HEK293 (cell line): ENCODE data around the gene C5AR2.

ENCODE experiments used
- CTCF ChIA-PET: fragments of 350-600 bp; formaldehyde crosslinking; extraction: SDS; loops from one replicate; lab custom pipeline; 2021; ENCODE audit warnings: antibody characterized with exemption; lab: Yijun Ruan, JAX
- POLR2A ChIA-PET: fragments of 300-600 bp; formaldehyde crosslinking; extraction: SDS; loops from one replicate; lab custom pipeline; 2020; ENCODE audit warnings: antibody characterized with exemption, inconsistent platforms; lab: Yijun Ruan, JAX
- H3K27ac ChIP-seq: fragments of 200-500 bp; sonication (Bioruptor generic); 2 replicates; pipeline ENCODE4 v1.5.1; 2014; ENCODE audit warnings: low read depth, low read length, control low read depth, inconsistent platforms; ENCODE audit errors: extremely low read depth
- H3K36me3 ChIP-seq, 2 experiments: fragments of 200-500 bp in 1 of 2; sonication (Bioruptor generic) in 1 of 2; 1 replicate in 1 of 2; 2 replicates in 1 of 2; pipeline ENCODE4 v1.5.1; 2014 to 2017; ENCODE audit warnings: inconsistent platforms in 2 of 2, low read length in 2 of 2; ENCODE audit not compliant: control insufficient read depth in 2 of 2, insufficient read depth in 1 of 2
- H3K4me1 ChIP-seq: fragments of 200-500 bp; sonication (Bioruptor generic); 2 replicates; pipeline ENCODE4 v1.5.1; 2014; ENCODE audit warnings: mild to moderate bottlenecking, low read length, inconsistent platforms; ENCODE audit not compliant: control insufficient read depth, insufficient read depth
- H3K4me3 ChIP-seq: 2 replicates; pipeline ENCODE4 v1.5.1; 2011; ENCODE audit warnings: low read depth, mild to moderate bottlenecking, control low read depth, low read length, moderate library complexity
- H3K9me3 ChIP-seq: fragments of 200-500 bp; sonication (Bioruptor generic); 2 replicates; pipeline ENCODE4 v1.5.1; 2014; ENCODE audit warnings: low read depth, low read length, inconsistent platforms; ENCODE audit not compliant: control insufficient read depth, insufficient read depth
- FEZF1 ChIP-seq: fragments of 450-650 bp; formaldehyde crosslinking; IDR thresholded peaks from 2 replicates; pipeline ENCODE4 v1.5.1; 2016; ENCODE audit warnings: missing biosample characterization, missing genetic modification characterization
- GFI1B ChIP-seq: fragments of 450-650 bp; formaldehyde crosslinking; IDR thresholded peaks from 2 replicates; pipeline ENCODE4 v1.5.1; 2016; ENCODE audit warnings: missing biosample characterization, missing genetic modification characterization
- GLIS1 ChIP-seq: fragments of 450-650 bp; formaldehyde crosslinking; IDR thresholded peaks from 2 replicates; pipeline ENCODE4 v1.5.1; 2016; ENCODE audit warnings: missing biosample characterization, missing genetic modification characterization
- OSR2 ChIP-seq: fragments of 450-650 bp; formaldehyde crosslinking; IDR thresholded peaks from 2 replicates; pipeline ENCODE4 v1.5.1; 2016; ENCODE audit warnings: missing biosample characterization, missing genetic modification characterization
- OVOL3 ChIP-seq: fragments of 450-650 bp; formaldehyde crosslinking; IDR thresholded peaks from 2 replicates; pipeline ENCODE4 v1.5.1; 2016; ENCODE audit warnings: missing biosample characterization, missing genetic modification characterization
- SCRT2 ChIP-seq: fragments of 450-650 bp; formaldehyde crosslinking; IDR thresholded peaks from 2 replicates; pipeline ENCODE4 v1.5.1; 2016; ENCODE audit warnings: missing biosample characterization, missing genetic modification characterization
- ZBTB17 ChIP-seq: fragments of 450-650 bp; formaldehyde crosslinking; IDR thresholded peaks from 2 replicates; pipeline ENCODE4 v1.5.1; 2016; ENCODE audit warnings: missing biosample characterization, missing genetic modification characterization
- ZBTB48 ChIP-seq: fragments of 450-650 bp; formaldehyde crosslinking; IDR thresholded peaks from 2 replicates; pipeline ENCODE4 v1.5.1; 2016; ENCODE audit warnings: missing biosample characterization, missing genetic modification characterization
- ZFP37 ChIP-seq: fragments of 450-650 bp; formaldehyde crosslinking; IDR thresholded peaks from 2 replicates; pipeline ENCODE4 v1.5.1; 2016; ENCODE audit warnings: missing biosample characterization, missing genetic modification characterization
- ZIC2 ChIP-seq: fragments of 450-650 bp; formaldehyde crosslinking; IDR thresholded peaks from 2 replicates; pipeline ENCODE4 v1.5.1; 2016; ENCODE audit warnings: missing biosample characterization, missing genetic modification characterization
- ZNF10 ChIP-seq: fragments of 450-650 bp; formaldehyde crosslinking; IDR thresholded peaks from 2 replicates; pipeline ENCODE4 v1.5.1; 2017; ENCODE audit warnings: missing biosample characterization, missing genetic modification characterization
- ZNF121 ChIP-seq: fragments of 450-650 bp; formaldehyde crosslinking; IDR thresholded peaks from 2 replicates; pipeline ENCODE4 v1.5.1; 2016; ENCODE audit warnings: missing biosample characterization, missing genetic modification characterization
- ZNF146 ChIP-seq: fragments of 450-650 bp; formaldehyde crosslinking; IDR thresholded peaks from 2 replicates; pipeline ENCODE4 v1.5.1; 2016; ENCODE audit warnings: missing biosample characterization, missing genetic modification characterization
- ZNF24 ChIP-seq: fragments of 450-650 bp; formaldehyde crosslinking; IDR thresholded peaks from 2 replicates; pipeline ENCODE4 v1.5.1; 2016; ENCODE audit warnings: missing biosample characterization, missing genetic modification characterization
- ZNF302 ChIP-seq: fragments of 450-650 bp; formaldehyde crosslinking; IDR thresholded peaks from 2 replicates; pipeline ENCODE4 v1.5.1; 2016; ENCODE audit warnings: missing biosample characterization, missing genetic modification characterization, low read depth
- ZNF311 ChIP-seq: fragments of 450-650 bp; formaldehyde crosslinking; IDR thresholded peaks from 2 replicates; pipeline ENCODE4 v1.5.1; 2017; ENCODE audit warnings: missing biosample characterization, missing genetic modification characterization, borderline replicate concordance
- ZNF404 ChIP-seq: fragments of 450-650 bp; formaldehyde crosslinking; IDR thresholded peaks from 2 replicates; pipeline ENCODE4 v1.5.1; 2017; ENCODE audit warnings: missing biosample characterization, missing genetic modification characterization
- ZNF416 ChIP-seq: fragments of 450-650 bp; formaldehyde crosslinking; IDR thresholded peaks from 2 replicates; pipeline ENCODE4 v1.5.1; 2016; ENCODE audit warnings: missing biosample characterization, missing genetic modification characterization
- ZNF530 ChIP-seq: fragments of 450-650 bp; formaldehyde crosslinking; IDR thresholded peaks from 2 replicates; pipeline ENCODE4 v1.5.1; 2016; ENCODE audit warnings: low read depth, missing biosample characterization, missing genetic modification characterization
- ZNF560 ChIP-seq: fragments of 450-650 bp; formaldehyde crosslinking; IDR thresholded peaks from 2 replicates; pipeline ENCODE4 v1.5.1; 2017; ENCODE audit warnings: missing biosample characterization, missing genetic modification characterization, borderline replicate concordance
- ZNF664 ChIP-seq: fragments of 450-650 bp; formaldehyde crosslinking; IDR thresholded peaks from 2 replicates; pipeline ENCODE4 v1.5.1; 2016; ENCODE audit warnings: missing biosample characterization, missing genetic modification characterization
- ZNF707 ChIP-seq: fragments of 450-650 bp; formaldehyde crosslinking; IDR thresholded peaks from 2 replicates; pipeline ENCODE4 v1.5.1; 2016; ENCODE audit warnings: missing biosample characterization, missing genetic modification characterization
- ZNF792 ChIP-seq: fragments of 450-650 bp; formaldehyde crosslinking; IDR thresholded peaks from 2 replicates; pipeline ENCODE4 v1.5.1; 2016; ENCODE audit warnings: missing biosample characterization, missing genetic modification characterization
- ZSCAN23 ChIP-seq: fragments of 450-650 bp; formaldehyde crosslinking; IDR thresholded peaks from 2 replicates; pipeline ENCODE4 v1.5.1; 2016; ENCODE audit warnings: missing biosample characterization, missing genetic modification characterization
- TF ChIP-seq, protein P1 (sequence below): fragments of 450-650 bp; formaldehyde crosslinking; IDR thresholded peaks from 2 replicates; pipeline ENCODE4 v1.5.1; 2016; ENCODE audit warnings: missing biosample characterization, missing genetic modification characterization
- TF ChIP-seq, protein P2 (sequence below): fragments of 450-650 bp; formaldehyde crosslinking; conservative IDR thresholded peaks from 2 replicates; pipeline ENCODE4 v1.5.1; 2016; ENCODE audit warnings: low read depth, missing biosample characterization, missing genetic modification characterization

Gene C5AR2

DNA sequence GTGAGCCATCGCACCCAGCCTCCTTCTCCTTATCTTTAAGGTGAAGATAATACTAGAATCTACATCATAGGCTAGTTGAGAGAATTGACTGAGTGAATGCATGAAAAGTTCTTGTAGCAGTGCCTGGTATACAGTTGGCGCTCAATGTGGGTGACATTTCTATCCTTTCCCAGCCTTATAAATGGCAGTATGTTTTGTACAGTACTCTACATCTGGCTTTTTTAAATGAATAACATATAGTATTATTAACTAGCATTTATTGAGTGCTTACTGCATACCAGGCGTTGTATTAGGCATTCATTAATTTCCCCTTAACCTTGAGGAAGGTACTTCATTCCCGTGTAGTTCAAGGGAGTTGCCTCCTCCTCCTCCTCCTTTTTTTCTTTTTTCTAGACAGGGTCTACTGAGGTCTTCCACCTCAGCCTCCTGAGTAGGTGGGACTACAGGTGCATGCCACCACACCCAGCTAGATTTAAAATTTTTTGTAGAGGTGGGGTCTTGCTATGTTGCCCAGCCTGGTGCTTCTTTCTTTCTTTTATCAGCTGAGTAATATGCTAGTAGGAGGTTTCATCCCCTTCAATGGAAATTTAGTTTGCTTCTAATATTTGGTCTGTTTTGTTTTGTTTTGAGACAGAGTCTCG lies 19.5 kb upstream of the C5AR2 start:
- H3K9me3 ChIP-seq: no peaks in the 10 kb centered on the region
- H3K4me1 ChIP-seq: 0 out of 2 replicates have a peak, but pooled peaks cover 3% of the 10 kb centered on the region
- no peaks in the 10 kb centered on the region for H3K36me3 ChIP-seq
- POLR2A ChIA-PET: no interaction called here
- CTCF ChIA-PET: interaction anchor here (1.3 kb wide), 1 partner anchor 37 kb away, joined by 6 read pairs; the partner anchor contains the start of gene DHX34
- no peak for TF ChIP-seq SCRT2 (tag by site-specific recombination)
- no peak for TF ChIP-seq ZIC2 (tag by site-specific recombination)
- TF ChIP-seq ZNF121 (tag by site-specific recombination): 0 out of 2 replicates have a peak, but pooled peaks have one; percentile 12
- TF ChIP-seq ZNF24 (tag by site-specific recombination): no peak
- TF ChIP-seq ZNF416 (tag by site-specific recombination): no peak
- peak; percentile 91 for TF ChIP-seq ZNF792 (tag by site-specific recombination)
- no peak for TF ChIP-seq OVOL3 (tag by site-specific recombination)
- H3K27ac ChIP-seq: no peak overlapping the region
- no peak overlapping the region for H3K4me3 ChIP-seq

DNA sequence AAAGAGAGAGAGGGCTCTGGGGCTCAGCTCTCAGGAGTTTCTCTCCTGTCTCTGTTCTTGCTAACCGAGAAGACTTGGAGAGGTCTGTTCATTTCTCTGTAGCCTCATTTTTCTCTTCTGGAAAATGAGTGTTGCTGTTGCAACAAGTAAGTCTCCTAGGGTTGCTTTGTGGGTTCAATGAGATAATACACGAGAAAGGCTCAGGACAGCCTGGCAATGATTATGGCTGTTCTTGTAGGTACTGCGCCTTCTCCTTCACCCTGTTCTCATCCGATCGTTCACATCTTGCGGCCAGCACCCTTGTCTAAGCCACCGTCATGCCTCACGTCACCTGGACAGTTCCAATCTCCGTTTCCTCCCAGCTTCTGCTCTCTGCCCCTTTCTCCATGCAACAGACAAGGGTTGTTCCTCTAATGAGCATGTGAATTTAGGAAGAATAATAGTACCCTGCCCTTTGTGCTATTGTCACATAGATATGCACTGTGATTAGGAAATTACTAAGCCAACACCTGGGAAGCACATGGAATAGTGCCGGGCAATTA lies 18.1 kb upstream of the C5AR2 start:
- no peaks in the 10 kb centered on the region for H3K9me3 ChIP-seq
- ChIA-PET CTCF (interaction anchor here (0.6 to 2.2 kb wide), 3 partner anchors 10 to 17 kb away, joined by 3 to 9 read pairs (median 5); no protein-coding TSS in a partner anchor), POLR2A (no interaction called here)
- no peak overlapping the region for H3K27ac ChIP-seq
- H3K36me3 ChIP-seq: no peaks in the 10 kb centered on the region
- H3K4me1 ChIP-seq: 0 out of 2 replicates have a peak, but pooled peaks cover 3% of the 10 kb centered on the region
- no peak for TF ChIP-seq ZNF792 (tag by site-specific recombination)
- peak; percentile 59; the same call in 1 of the 2 replicates for TF ChIP-seq ZNF664
- no peak for TF ChIP-seq ZBTB48
- TF ChIP-seq ZNF146 (tag by site-specific recombination): no peak
- TF ChIP-seq, protein P1, sequence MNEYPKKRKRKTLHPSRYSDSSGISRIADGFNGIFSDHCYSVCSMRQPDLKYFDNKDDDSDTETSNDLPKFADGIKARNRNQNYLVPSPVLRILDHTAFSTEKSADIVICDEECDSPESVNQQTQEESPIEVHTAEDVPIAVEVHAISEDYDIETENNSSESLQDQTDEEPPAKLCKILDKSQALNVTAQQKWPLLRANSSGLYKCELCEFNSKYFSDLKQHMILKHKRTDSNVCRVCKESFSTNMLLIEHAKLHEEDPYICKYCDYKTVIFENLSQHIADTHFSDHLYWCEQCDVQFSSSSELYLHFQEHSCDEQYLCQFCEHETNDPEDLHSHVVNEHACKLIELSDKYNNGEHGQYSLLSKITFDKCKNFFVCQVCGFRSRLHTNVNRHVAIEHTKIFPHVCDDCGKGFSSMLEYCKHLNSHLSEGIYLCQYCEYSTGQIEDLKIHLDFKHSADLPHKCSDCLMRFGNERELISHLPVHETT (tag by site-specific recombination): no peak
- no peak overlapping the region for H3K4me3 ChIP-seq

DNA sequence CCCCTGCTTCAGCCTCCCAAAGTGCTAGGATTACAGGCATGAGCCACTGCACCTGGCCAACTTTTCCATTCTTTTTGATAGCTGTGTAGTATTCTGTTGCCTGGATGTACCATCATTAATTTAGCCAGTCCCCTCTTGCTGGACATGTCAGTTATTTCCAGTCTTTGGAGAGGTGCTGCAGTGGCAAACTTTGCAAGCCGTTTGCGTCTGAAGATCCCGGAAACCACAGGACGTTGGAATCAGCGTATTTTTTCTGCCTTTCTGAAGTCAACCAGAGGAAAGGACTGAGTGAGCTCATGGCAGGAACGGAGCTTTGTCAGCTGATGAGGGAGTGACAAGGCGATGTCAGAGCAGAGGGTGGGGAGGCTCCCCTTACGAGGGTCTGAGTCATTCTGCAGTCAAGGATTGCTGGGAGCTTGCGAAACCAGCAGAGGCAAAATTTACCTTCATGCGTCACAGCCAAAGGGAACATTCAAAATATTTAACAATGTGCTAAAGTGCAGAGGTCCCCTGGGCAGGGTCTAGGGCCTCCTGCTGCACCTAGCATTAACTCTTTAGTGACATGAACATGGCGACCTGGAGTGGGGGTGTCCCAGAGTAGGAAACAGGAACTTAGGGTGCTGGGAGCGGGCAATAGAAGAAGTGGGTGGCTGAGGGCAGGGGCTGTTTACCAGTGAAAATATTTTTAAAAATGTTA lies 16.7 kb upstream of the C5AR2 start:
- Histone ChIP-seq H3K36me3 (no peaks in the 10 kb centered on the region), H3K27ac (no peak overlapping the region), H3K4me1 (0 out of 2 replicates have a peak, but pooled peaks cover 3% of the 10 kb centered on the region), H3K9me3 (no peaks in the 10 kb centered on the region), H3K4me3 (no peak overlapping the region)
- ChIA-PET CTCF (interaction anchor here (1.3 to 2.2 kb wide), 5 partner anchors 10 to 474 kb away, joined by 4 to 19 read pairs (median 9); partner anchors contain the start of gene DHX34), POLR2A (interaction anchor here (0.5 to 1.6 kb wide), 5 partner anchors 26 to 95 kb away, joined by 3 to 5 read pairs (median 3); partner anchors contain the start of genes CCDC9 and DHX34)
- TF ChIP-seq GLIS1 (peak; percentile 83), ZFP37 (tag by site-specific recombination) (peak; percentile 43; the same call in 1 of the 2 replicates), ZNF404 (tag by site-specific recombination) (no peak), ZBTB17 (peak; percentile 61), ZNF560 (tag by site-specific recombination) (no peak), GFI1B (tag by site-specific recombination) (no peak; the same call in 1 of the 2 replicates), FEZF1 (tag by site-specific recombination) (no peak), ZNF311 (no peak), OSR2 (tag by site-specific recombination) (no peak), ZNF10 (tag by site-specific recombination) (peak; percentile 92), ZNF302 (no peak), ZNF530 (tag by site-specific recombination) (no peak), ZSCAN23 (tag by site-specific recombination) (no peak), ZNF707 (tag by site-specific recombination) (no peak)
- TF ChIP-seq, protein P2, sequence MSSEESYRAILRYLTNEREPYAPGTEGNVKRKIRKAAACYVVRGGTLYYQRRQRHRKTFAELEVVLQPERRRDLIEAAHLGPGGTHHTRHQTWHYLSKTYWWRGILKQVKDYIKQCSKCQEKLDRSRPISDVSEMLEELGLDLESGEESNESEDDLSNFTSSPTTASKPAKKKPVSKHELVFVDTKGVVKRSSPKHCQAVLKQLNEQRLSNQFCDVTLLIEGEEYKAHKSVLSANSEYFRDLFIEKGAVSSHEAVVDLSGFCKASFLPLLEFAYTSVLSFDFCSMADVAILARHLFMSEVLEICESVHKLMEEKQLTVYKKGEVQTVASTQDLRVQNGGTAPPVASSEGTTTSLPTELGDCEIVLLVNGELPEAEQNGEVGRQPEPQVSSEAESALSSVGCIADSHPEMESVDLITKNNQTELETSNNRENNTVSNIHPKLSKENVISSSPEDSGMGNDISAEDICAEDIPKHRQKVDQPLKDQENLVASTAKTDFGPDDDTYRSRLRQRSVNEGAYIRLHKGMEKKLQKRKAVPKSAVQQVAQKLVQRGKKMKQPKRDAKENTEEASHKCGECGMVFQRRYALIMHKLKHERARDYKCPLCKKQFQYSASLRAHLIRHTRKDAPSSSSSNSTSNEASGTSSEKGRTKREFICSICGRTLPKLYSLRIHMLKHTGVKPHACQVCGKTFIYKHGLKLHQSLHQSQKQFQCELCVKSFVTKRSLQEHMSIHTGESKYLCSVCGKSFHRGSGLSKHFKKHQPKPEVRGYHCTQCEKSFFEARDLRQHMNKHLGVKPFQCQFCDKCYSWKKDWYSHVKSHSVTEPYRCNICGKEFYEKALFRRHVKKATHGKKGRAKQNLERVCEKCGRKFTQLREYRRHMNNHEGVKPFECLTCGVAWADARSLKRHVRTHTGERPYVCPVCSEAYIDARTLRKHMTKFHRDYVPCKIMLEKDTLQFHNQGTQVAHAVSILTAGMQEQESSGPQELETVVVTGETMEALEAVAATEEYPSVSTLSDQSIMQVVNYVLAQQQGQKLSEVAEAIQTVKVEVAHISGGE (tag by site-specific recombination): no peak
